SK-N-SH (cell line): ENCODE results near the gene NUMB. TPM values are rescaled to one million over a fixed set of nuclear protein-coding genes. Genes with fewer than 3 reads are reported as not detected.

ENCODE experiments used
- CTCF ChIA-PET: fragments of 300-600, 350-600 bp; formaldehyde crosslinking; extraction: SDS; loops from one replicate; lab custom pipeline; 2021; lab: Yijun Ruan, JAX
- POLR2A ChIA-PET: fragments of 350-600 bp; sonication (Branson Sonifier 250); formaldehyde crosslinking; extraction: SDS; loops from one replicate; lab custom pipeline; 2020; ENCODE audit warnings: antibody characterized with exemption, inconsistent platforms; lab: Yijun Ruan, JAX
- DNase-seq: peaks from one replicate; pipeline ENCODE4 v3.0.0; 2012
- H2AFZ ChIP-seq: fragments of 200-600 bp; sonication (generic); 2 replicates; pipeline ENCODE4 v1.8.1; 2016; ENCODE audit warnings: antibody characterized with exemption, mild to moderate bottlenecking, low read depth
- H3F3A ChIP-seq: fragments of 200-600 bp; sonication (generic); replicated peaks from 2 replicates; pipeline ENCODE3; 2016; ENCODE audit warnings: antibody characterized with exemption, mild to moderate bottlenecking; ENCODE audit not compliant: insufficient read depth
- H3K27ac ChIP-seq, 2 experiments: fragments of 200-500 bp in 1 of 2; fragments of 200-600 bp in 1 of 2; sonication (Bioruptor generic) in 1 of 2; sonication (generic), shearing (Covaris generic) in 1 of 2; 2 replicates each; pipeline versions ENCODE4 v1.5.1 to v1.6.1; 2014 to 2016; ENCODE audit warnings: low read depth in 2 of 2, inconsistent platforms in 1 of 2, low read length in 1 of 2, mild to moderate bottlenecking in 1 of 2, mixed read lengths in 1 of 2
- H3K27me3 ChIP-seq: fragments of 200-600 bp; sonication (generic), shearing (Covaris generic); 2 replicates; pipeline ENCODE4 v1.6.1; 2016; ENCODE audit warnings: mixed run types; ENCODE audit not compliant: insufficient read depth
- H3K36me3 ChIP-seq, 2 experiments: fragments of 200-500 bp in 1 of 2; fragments of 200-600 bp in 1 of 2; sonication (Bioruptor generic) in 1 of 2; sonication (generic) in 1 of 2; replicated peaks in 1 of 2; 2 replicates each; pipeline versions ENCODE3 to v1.5.1; 2014 to 2016; ENCODE audit warnings: low read length in 1 of 2, mild to moderate bottlenecking in 1 of 2; ENCODE audit not compliant: insufficient read depth in 2 of 2, control insufficient read depth in 1 of 2
- H3K4me1 ChIP-seq, 2 experiments: fragments of 200-500 bp in 1 of 2; fragments of 200-600 bp in 1 of 2; sonication (Bioruptor generic) in 1 of 2; sonication (generic), shearing (Covaris generic) in 1 of 2; 2 replicates each; pipeline versions ENCODE4 v1.5.1 to v1.6.1; 2014 to 2016; ENCODE audit warnings: low read depth in 1 of 2, low read length in 1 of 2, mixed run types in 1 of 2; ENCODE audit not compliant: insufficient read depth in 2 of 2, control insufficient read depth in 1 of 2
- H3K4me2 ChIP-seq: fragments of 200-600 bp; sonication (generic), shearing (Covaris generic); 2 replicates; pipeline ENCODE4 v1.6.1; 2017; ENCODE audit warnings: mixed run types
- H3K4me3 ChIP-seq, 2 experiments: fragments of 200-500 bp in 1 of 2; fragments of 200-600 bp in 1 of 2; sonication (Bioruptor generic) in 1 of 2; sonication (generic), shearing (Covaris generic) in 1 of 2; 2 replicates each; pipeline versions ENCODE4 v1.5.1 to v1.8.1; 2014 to 2016; ENCODE audit warnings: low read depth in 2 of 2, inconsistent platforms in 1 of 2, low read length in 1 of 2, mild to moderate bottlenecking in 1 of 2, mixed read lengths in 1 of 2, moderate library complexity in 1 of 2
- H3K79me2 ChIP-seq: fragments of 200-600 bp; sonication (generic); 2 replicates; pipeline ENCODE4 v1.8.1; 2017; ENCODE audit warnings: mild to moderate bottlenecking; ENCODE audit not compliant: insufficient read depth
- H3K9ac ChIP-seq: fragments of 200-600 bp; sonication (generic); 2 replicates; pipeline ENCODE4 v1.6.1; 2017; ENCODE audit warnings: mixed run types
- H3K9me2 ChIP-seq: fragments of 200-600 bp; sonication (generic); 2 replicates; pipeline ENCODE4 v1.6.1; 2017; ENCODE audit warnings: mixed run types
- H3K9me3 ChIP-seq: fragments of 200-600 bp; sonication (generic); 2 replicates; pipeline ENCODE4 v1.6.1; 2017; ENCODE audit warnings: mixed run types, mild to moderate bottlenecking, moderate library complexity
- H4K20me1 ChIP-seq: fragments of 200-600 bp; sonication (generic); 2 replicates; pipeline ENCODE4 v1.6.1; 2017; ENCODE audit warnings: mild to moderate bottlenecking, mixed run types; ENCODE audit not compliant: insufficient read depth
- ELF1 ChIP-seq: IDR thresholded peaks from 2 replicates; pipeline ENCODE4 v1.4.0; 2012
- EZH2phosphoT487 ChIP-seq: fragments of 200-600 bp; sonication (generic); IDR thresholded peaks from 2 replicates; pipeline ENCODE4 v1.6.1; 2017; ENCODE audit warnings: low read depth, mixed run types, mild to moderate bottlenecking, antibody characterized with exemption, moderate library complexity, borderline replicate concordance
- FOXM1 ChIP-seq: IDR thresholded peaks from 2 replicates; pipeline ENCODE4 v1.4.0; 2012; ENCODE audit warnings: low read depth, mild to moderate bottlenecking
- JUND ChIP-seq: IDR thresholded peaks from 2 replicates; pipeline ENCODE4 v1.4.0; 2012
- MEF2A ChIP-seq: IDR thresholded peaks from 2 replicates; pipeline ENCODE4 v1.4.0; 2012; ENCODE audit warnings: low read depth, borderline replicate concordance
- MXI1 ChIP-seq: IDR thresholded peaks from 2 replicates; pipeline ENCODE4 v1.6.1; 2012; ENCODE audit warnings: mild to moderate bottlenecking, low read depth, low read length, improper control_type of control experiment
- NFIC ChIP-seq: IDR thresholded peaks from 2 replicates; pipeline ENCODE4 v1.4.0; 2012; ENCODE audit warnings: borderline replicate concordance
- NRF1 ChIP-seq: IDR thresholded peaks from 2 replicates; pipeline ENCODE4 v1.6.1; 2012; ENCODE audit warnings: low read depth, mild to moderate bottlenecking, low read length
- RFX5 ChIP-seq: IDR thresholded peaks from 2 replicates; pipeline ENCODE4 v1.6.1; 2012; ENCODE audit warnings: mild to moderate bottlenecking, improper control_type of control experiment, low read length
- SMC3 ChIP-seq: IDR thresholded peaks from 2 replicates; pipeline ENCODE4 v1.6.1; 2012; ENCODE audit warnings: low read depth, low read length, improper control_type of control experiment
- TAF1 ChIP-seq: IDR thresholded peaks from 2 replicates; pipeline ENCODE4 v1.6.1; 2012; ENCODE audit warnings: low read depth, mild to moderate bottlenecking, low read length, moderate library complexity, borderline replicate concordance
- WGBS: methylation state at CpG from one replicate; pipeline ENCODE4 v1.1.6; 2017; ENCODE audit warnings: low lambda C conversion rate; 5-methylcytosine and 5-hydroxymethylcytosine counted together
- polyA plus RNA-seq, 3 experiments: library from polyadenylated mRNA; depleted of rRNA; stranded (reverse); fragments of >200 nt; gene quantifications; 2 replicates each; pipeline ENCODE4 v1.2.3, GENCODE V29; 2012
- TF ChIP-seq, protein P1 (sequence below): IDR thresholded peaks from 2 replicates; pipeline ENCODE4 v1.4.0; 2012; ENCODE audit warnings: low read depth, borderline replicate concordance
- TF ChIP-seq, protein P2 (sequence below): IDR thresholded peaks from 2 replicates; pipeline ENCODE4 v1.4.0; 2012; ENCODE audit warnings: low read depth, borderline replicate concordance
- TF ChIP-seq, protein P3 (sequence below): IDR thresholded peaks from 2 replicates; pipeline ENCODE4 v1.6.1; 2012; ENCODE audit warnings: mild to moderate bottlenecking, low read depth, low read length, moderate library complexity

The NUMB gene
- polyA plus RNA-seq, 1 of the 3 experiments (the other 2 are of a cell fraction) = 58.4 TPM

DNA sequence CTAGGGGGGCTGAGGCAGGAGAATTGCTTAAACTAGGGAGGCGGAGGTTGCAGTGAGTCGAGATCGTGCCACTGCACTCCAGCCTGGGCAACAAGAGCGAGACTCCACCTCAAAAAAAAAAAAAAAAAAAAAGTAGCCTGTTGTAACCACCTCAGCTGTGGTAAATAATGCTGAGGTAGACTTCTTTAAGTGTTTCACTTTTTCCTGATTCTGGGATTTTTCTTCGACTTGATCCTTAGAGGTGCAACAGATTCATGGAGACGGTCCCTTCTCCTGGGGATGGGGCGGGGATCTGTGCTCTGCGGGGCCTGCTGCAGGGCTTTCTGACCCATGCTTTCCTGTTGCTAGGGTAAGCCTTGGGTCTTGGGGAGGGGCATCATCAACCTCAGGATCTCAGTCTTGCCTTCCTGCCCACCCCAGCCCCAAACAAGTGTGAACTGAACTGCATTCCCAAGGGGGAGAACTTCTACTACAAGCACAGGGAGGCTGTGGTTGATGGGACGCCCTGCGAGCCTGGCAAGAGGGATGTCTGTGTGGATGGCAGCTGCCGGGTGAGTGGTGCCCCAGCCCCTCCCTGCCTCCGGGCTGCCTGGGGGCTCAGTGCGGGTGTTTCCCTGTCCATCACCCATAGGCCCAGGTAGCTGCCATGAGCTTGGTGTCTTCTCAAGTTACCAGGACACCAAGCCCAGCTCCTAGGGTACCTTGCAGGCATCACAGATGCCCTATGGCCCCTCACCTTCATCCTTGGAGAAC, 208.6 kb downstream of the NUMB start:
- H3K9me3 ChIP-seq = no peaks in the 10 kb centered on the region
- H3K9me2 ChIP-seq = no peaks in the 10 kb centered on the region
- ChIA-PET POLR2A (no interaction called here), CTCF (no interaction called here)
- H3K4me1 ChIP-seq = no peaks in the 10 kb centered on the region
- no peak overlapping the region for H3K4me3 ChIP-seq
- DNase-seq = peak; percentile 27
- H3K27me3 ChIP-seq = no peaks in the 10 kb centered on the region
- H3F3A ChIP-seq = no peaks in the 10 kb centered on the region
- H3K27ac ChIP-seq = no peak overlapping the region
- TF ChIP-seq NRF1 (no peak), TAF1 (no peak), SMC3 (no peak), FOXM1 (no peak), MEF2A (no peak), NFIC (no peak), JUND (no peak), MXI1 (no peak), RFX5 (no peak), EZH2phosphoT487 (no peak)
- TF ChIP-seq, protein P1, sequence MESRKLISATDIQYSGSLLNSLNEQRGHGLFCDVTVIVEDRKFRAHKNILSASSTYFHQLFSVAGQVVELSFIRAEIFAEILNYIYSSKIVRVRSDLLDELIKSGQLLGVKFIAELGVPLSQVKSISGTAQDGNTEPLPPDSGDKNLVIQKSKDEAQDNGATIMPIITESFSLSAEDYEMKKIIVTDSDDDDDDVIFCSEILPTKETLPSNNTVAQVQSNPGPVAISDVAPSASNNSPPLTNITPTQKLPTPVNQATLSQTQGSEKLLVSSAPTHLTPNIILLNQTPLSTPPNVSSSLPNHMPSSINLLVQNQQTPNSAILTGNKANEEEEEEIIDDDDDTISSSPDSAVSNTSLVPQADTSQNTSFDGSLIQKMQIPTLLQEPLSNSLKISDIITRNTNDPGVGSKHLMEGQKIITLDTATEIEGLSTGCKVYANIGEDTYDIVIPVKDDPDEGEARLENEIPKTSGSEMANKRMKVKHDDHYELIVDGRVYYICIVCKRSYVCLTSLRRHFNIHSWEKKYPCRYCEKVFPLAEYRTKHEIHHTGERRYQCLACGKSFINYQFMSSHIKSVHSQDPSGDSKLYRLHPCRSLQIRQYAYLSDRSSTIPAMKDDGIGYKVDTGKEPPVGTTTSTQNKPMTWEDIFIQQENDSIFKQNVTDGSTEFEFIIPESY = no peak
- TF ChIP-seq, protein P2, sequence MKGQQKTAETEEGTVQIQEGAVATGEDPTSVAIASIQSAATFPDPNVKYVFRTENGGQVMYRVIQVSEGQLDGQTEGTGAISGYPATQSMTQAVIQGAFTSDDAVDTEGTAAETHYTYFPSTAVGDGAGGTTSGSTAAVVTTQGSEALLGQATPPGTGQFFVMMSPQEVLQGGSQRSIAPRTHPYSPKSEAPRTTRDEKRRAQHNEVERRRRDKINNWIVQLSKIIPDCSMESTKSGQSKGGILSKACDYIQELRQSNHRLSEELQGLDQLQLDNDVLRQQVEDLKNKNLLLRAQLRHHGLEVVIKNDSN = no peak
- no peak overlapping the region for H3K4me2 ChIP-seq
- WGBS = 85% methylated on average over 13 of the region's 13 CpGs
- no peaks in the 10 kb centered on the region for H3K79me2 ChIP-seq
- no peak overlapping the region for H3K9ac ChIP-seq
- H2AFZ ChIP-seq = no peak overlapping the region
- no peaks in the 10 kb centered on the region for H3K36me3 ChIP-seq
- H4K20me1 ChIP-seq = no peaks in the 10 kb centered on the region

DNA sequence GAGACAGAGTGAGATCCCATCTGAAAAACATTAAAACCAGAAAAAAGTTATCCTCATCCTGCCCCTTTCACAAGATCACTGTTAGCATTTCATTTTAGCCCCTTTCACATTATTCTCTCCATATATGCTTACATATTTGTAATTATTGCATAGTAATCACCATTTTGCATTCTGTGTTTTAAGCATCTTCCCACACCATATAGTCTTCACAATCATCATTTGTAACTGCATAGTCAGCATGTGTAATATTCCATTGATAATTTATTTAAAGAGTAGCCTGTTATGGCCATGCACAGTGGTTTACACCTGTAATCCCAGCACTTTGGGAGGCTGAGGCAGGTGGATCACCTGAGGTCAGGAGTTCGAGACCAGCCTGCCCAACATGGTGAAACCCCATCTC, 209.2 kb downstream of the NUMB start:
- no peaks in the 10 kb centered on the region for H3K4me1 ChIP-seq
- no peaks in the 10 kb centered on the region for H4K20me1 ChIP-seq
- H3K79me2 ChIP-seq = no peaks in the 10 kb centered on the region
- no peaks in the 10 kb centered on the region for H3F3A ChIP-seq
- TF ChIP-seq, protein P3, sequence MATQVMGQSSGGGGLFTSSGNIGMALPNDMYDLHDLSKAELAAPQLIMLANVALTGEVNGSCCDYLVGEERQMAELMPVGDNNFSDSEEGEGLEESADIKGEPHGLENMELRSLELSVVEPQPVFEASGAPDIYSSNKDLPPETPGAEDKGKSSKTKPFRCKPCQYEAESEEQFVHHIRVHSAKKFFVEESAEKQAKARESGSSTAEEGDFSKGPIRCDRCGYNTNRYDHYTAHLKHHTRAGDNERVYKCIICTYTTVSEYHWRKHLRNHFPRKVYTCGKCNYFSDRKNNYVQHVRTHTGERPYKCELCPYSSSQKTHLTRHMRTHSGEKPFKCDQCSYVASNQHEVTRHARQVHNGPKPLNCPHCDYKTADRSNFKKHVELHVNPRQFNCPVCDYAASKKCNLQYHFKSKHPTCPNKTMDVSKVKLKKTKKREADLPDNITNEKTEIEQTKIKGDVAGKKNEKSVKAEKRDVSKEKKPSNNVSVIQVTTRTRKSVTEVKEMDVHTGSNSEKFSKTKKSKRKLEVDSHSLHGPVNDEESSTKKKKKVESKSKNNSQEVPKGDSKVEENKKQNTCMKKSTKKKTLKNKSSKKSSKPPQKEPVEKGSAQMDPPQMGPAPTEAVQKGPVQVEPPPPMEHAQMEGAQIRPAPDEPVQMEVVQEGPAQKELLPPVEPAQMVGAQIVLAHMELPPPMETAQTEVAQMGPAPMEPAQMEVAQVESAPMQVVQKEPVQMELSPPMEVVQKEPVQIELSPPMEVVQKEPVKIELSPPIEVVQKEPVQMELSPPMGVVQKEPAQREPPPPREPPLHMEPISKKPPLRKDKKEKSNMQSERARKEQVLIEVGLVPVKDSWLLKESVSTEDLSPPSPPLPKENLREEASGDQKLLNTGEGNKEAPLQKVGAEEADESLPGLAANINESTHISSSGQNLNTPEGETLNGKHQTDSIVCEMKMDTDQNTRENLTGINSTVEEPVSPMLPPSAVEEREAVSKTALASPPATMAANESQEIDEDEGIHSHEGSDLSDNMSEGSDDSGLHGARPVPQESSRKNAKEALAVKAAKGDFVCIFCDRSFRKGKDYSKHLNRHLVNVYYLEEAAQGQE = no peak
- TF ChIP-seq ELF1 = no peak
- no peaks in the 10 kb centered on the region for H3K9me2 ChIP-seq
- no peak overlapping the region for H2AFZ ChIP-seq
- no peaks in the 10 kb centered on the region for H3K36me3 ChIP-seq
- CTCF ChIA-PET = no interaction called here
- H3K27ac ChIP-seq = no peak overlapping the region
- no peak overlapping the region for H3K4me2 ChIP-seq
- no peak for DNase-seq
- no peak overlapping the region for H3K9ac ChIP-seq
- no peaks in the 10 kb centered on the region for H3K27me3 ChIP-seq
- WGBS = 63% methylated on average over 1 of the region's 1 CpG
- H3K4me3 ChIP-seq = no peak overlapping the region
- H3K9me3 ChIP-seq = no peaks in the 10 kb centered on the region
- POLR2A ChIA-PET = no interaction called here
